Suprapubic skin (tissue), 3 donors: ENCODE data around the gene PASD1.

ENCODE experiments used
- POLR2AphosphoS5 ChIP-seq, 3 donors: sonication (generic); formaldehyde crosslinking; IDR thresholded peaks; one replicate each; pipeline ENCODE4 v1.6.1; 2017; ENCODE audit warnings: antibody characterized with exemption in 3 of 3
- TF ChIP-seq, protein P1 (sequence below), 2 donors: fragments of 200-600 bp in 1 of 2; fragments of 450-650 bp in 1 of 2; sonication (generic) in 1 of 2; IDR thresholded peaks; one replicate each; pipeline ENCODE4 v1.5.1; 2016 to 2019; ENCODE audit warnings: antibody characterized with exemption in 2 of 2, mild to moderate bottlenecking in 1 of 2, moderate library complexity in 1 of 2

DNA sequence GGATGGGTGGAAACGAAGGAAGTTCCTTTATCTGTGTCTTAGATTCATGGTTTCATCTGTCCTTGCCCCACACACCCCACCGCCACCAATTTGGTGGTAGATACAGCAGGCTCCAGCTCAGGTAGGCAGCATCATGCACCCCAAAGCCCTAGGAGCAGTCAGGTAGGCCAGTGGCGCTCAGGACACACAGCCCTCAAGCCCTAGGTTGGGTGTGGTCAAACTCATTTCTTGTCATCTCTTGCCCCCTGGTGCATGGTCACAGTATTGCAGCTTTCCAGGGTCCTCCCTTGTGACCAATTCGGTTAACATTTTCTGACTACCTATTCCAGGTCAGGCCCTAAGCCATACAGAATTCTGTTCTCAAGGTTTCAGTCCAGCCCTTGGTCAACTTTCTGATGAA lies 117.3 kb downstream of the PASD1 start:
- TF ChIP-seq, protein P1, sequence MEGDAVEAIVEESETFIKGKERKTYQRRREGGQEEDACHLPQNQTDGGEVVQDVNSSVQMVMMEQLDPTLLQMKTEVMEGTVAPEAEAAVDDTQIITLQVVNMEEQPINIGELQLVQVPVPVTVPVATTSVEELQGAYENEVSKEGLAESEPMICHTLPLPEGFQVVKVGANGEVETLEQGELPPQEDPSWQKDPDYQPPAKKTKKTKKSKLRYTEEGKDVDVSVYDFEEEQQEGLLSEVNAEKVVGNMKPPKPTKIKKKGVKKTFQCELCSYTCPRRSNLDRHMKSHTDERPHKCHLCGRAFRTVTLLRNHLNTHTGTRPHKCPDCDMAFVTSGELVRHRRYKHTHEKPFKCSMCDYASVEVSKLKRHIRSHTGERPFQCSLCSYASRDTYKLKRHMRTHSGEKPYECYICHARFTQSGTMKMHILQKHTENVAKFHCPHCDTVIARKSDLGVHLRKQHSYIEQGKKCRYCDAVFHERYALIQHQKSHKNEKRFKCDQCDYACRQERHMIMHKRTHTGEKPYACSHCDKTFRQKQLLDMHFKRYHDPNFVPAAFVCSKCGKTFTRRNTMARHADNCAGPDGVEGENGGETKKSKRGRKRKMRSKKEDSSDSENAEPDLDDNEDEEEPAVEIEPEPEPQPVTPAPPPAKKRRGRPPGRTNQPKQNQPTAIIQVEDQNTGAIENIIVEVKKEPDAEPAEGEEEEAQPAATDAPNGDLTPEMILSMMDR (IDR thresholded peaks at IDR 0.05), result peak in 1 of 2 donors; percentile 45
- no peak for TF ChIP-seq POLR2AphosphoS5 (IDR thresholded peaks at IDR 0.05)
